Superior temporal gyrus (tissue), 1 donor: ENCODE results near the gene SLC7A5.
"Not testable (repeated sequence)": the region's sequence is repeated elsewhere in the genome, so short reads cannot be mapped to it uniquely, and the experiment has no call there.

Experiments used
- DNase-seq: peaks from one replicate; pipeline ENCODE4 v3.0.0-alpha.2; 2016; ENCODE audit errors: extremely low spot score

Gene SLC7A5

GRCh38 chr16:87861300-87862099, 7.8 kb downstream of the SLC7A5 start:
- DNase-seq, result not testable (repeated sequence)

GRCh38 chr16:87860553-87861299, 8.6 kb downstream of the SLC7A5 start:
- no peak for DNase-seq

- DNase-seq, result peak; percentile 44
These were observed 10.9 kb downstream of the SLC7A5 start for GRCh38 chr16:87858151-87858993.

- no peak for DNase-seq
These were observed 12.5 kb downstream of the SLC7A5 start for GRCh38 chr16:87856791-87857228.

- DNase-seq, result no peak
These were observed 13.2 kb downstream of the SLC7A5 start for GRCh38 chr16:87855852-87856715.

- DNase-seq, result no peak
These were observed 14.2 kb downstream of the SLC7A5 start for GRCh38 chr16:87854907-87855683.

- no peak for DNase-seq
These were observed 15.0 kb downstream of the SLC7A5 start for GRCh38 chr16:87854053-87854906.

- peak; percentile 83 for DNase-seq
These were observed 15.8 kb downstream of the SLC7A5 start for GRCh38 chr16:87853411-87854052.

GRCh38 chr16:87851601-87852000, 17.7 kb downstream of the SLC7A5 start:
- DNase-seq, result no peak

- no peak for DNase-seq
These were observed 18.1 kb downstream of the SLC7A5 start for GRCh38 chr16:87851141-87851587.

- peak; percentile 62 for DNase-seq
These were observed 19.0 kb downstream of the SLC7A5 start for GRCh38 chr16:87850009-87851006.

GRCh38 chr16:87849419-87850008, 19.8 kb downstream of the SLC7A5 start:
- no peak for DNase-seq

GRCh38 chr16:87848676-87849345, 20.5 kb downstream of the SLC7A5 start:
- DNase-seq, result no peak

- peak; percentile 80 for DNase-seq
These were observed 21.3 kb downstream of the SLC7A5 start for GRCh38 chr16:87847785-87848675.

- no peak for DNase-seq
These were observed 21.9 kb downstream of the SLC7A5 start for GRCh38 chr16:87847467-87847784.
